Activated CD4-positive, alpha-beta T cell treated with anti-CD3 and anti-CD28 coated beads, Interleukin-2, Interleukin-4, amounts not matched to agents 100 ng/mL and 50 ng/mL, durations not matched to agents 16 hours and 8 hours (primary cell): Measurements from ENCODE around the gene ABL1.
"Not testable (repeated sequence)": the region's sequence is repeated elsewhere in the genome, so short reads cannot be mapped to it uniquely, and the experiment has no call there.

Source experiments
- DNase-seq: peaks from one replicate; pipeline ENCODE4 v3.0.0-alpha.2; 2020; ENCODE audit warnings: low spot score

ABL1 gene

DNA sequence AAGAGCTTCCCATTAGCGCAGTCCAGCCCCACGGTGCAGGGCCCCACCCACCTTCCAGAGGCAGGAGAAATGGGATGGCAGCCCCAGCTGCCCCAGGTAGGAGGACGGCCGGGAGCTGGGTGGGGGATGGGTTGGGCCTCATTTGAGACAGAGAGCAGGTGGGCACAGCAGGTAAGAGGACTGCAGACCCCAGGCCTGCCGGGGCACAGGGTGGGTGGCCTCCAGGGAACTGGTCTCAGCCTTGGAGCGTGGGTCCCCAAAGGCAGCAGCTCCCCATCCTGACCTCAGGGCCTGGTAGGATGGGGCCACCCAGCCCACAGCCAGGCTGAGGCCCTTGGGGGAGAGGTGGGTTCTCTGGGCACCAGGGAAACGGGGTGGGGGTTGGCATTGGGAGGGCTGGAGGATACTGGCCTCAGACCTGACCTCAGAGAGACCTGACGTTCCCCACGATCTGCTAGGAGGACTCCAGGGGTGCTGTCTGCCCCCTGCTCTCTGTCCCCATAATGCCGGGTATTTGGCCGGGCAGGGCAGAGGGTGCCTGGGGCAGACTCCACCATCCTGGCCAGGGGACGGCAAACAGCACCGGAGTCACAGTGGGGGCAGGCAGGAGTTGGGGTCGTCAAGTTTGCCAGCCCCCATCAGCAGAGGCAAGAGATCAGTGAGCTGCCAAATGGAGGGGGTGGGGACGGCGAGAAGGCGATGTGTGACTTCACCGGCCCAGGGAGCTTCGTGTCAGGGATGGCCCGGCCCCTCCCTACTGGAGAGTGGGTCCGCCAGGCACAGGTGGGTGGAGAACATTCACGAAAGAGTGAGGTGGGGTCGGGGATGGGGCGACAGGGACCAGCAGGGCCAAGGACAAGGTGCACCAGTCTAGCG lies 68.4 kb downstream of the ABL1 start:
- DNase-seq, result no peak

DNA sequence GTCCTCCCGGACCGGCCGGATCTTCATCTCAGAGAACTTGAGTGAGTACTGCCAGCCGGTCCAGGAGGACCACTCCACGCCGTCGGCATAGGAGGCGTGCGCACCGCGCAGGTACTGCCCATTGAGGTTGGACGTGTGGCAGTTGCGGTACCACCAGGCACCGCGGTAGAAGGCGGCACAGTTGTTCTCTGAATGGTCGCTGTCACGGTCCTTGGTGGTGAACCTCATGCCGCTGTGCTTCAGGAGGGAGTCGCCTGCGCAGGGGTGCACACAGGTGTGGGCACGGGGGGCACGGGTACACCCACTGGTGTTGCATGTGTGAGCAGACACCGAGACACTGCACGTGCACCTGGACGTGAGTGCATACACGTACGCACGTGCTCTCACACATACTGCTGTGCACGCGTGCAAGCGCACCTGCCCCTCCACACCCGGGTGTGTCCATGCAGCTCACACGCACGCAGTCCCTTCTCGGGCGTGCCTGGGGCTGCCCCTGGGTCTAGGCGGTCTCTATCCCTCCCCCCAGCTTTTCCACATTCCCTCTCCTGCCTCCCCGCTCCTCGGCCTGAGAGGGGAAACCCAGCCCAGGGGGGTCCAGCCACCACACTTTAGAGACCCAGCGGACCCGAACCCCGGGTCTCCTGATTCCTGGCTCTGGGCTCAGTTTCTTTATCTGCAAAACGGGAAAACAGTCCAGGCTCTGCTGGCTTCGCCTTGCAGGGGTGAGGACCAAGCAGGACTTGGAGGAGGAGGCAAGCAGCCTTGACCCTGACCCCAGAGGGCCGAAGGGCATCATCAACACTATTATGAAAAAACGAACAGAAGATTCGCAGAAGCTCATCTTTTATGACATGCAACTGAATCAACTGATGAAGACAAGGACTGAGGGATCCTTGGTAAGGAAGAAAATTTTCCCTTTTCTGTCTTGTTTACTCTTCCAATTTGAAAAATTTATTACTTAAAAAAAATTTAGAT lies 69.3 kb downstream of the ABL1 start:
- DNase-seq, result no peak

DNA sequence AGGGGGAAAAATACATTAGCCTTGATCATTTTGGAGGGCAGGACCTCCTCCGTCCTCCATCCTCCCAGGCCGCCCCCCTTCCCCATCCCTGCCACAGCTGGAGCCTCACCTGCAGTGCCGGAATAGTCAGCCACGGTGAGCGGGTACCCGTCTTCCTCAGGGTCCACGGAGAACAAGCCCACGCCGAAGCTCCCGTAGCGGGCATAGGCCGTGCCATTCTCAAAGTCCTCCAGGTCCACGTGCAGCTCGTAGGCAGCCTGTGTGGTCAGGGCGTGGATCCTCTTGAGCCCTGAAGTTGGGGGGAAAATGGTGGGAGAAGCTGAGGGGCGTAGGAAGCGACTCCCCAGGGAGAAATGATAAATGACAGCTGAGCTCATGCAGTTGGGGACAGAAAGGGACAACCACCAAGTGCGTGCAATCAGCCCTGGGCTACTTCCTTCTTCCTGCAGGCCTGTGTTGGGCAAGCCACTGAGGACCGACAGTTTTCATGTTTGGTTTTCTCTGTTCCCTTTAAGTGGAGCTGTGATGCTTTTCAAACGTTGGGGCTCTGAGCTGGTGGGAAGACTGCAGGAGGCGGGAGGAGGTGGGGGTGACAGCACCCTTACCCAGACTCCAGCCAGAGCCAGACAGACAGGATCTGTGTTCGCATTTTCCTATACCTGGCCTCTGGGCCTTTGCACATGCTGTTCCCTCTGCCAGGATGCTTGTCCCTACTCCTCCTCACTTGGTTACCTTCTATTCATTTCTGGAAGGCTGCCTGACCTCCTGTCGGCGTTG lies 70.3 kb downstream of the ABL1 start:
- DNase-seq, result no peak

DNA sequence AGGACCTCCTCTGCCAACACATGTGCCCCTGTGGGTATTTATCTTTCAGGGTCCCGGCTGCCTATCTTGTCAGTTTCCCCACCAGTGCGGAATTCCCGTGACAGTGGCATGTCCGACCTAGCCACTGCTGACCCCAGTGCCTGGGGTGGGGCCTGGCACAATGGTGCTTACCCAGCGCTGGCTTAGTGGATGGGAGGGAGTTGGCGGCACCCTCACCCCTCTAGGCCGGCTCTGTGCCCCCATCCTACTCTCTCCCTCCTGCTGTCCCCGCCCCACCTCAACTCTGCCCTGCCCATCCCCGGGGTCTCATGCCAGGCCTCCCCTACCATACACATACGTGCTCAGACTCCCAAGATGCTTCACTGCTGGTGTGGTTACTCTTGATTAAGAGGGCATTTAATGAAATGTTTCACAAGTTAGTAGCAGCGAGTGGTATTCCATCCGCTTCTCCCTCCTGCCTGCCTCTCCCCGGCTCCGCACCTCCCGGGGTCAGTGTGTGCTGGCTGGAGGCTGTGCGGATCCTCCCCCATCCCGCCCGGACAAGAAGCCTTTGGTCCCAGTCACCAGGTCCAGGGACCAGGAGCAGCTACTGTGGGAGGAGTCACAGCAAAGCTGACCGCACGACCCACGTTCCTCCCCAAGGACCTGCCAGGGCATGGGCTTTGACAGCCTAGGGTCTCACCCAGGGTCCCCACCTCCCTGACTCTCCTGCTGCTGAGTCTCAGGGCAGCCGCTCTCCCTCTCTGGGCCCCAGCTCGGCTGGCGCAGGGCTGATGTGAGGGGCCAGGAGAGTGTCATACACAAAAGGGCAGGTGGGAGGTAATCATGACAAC lies 71.1 kb downstream of the ABL1 start:
- DNase-seq, result no peak

DNA sequence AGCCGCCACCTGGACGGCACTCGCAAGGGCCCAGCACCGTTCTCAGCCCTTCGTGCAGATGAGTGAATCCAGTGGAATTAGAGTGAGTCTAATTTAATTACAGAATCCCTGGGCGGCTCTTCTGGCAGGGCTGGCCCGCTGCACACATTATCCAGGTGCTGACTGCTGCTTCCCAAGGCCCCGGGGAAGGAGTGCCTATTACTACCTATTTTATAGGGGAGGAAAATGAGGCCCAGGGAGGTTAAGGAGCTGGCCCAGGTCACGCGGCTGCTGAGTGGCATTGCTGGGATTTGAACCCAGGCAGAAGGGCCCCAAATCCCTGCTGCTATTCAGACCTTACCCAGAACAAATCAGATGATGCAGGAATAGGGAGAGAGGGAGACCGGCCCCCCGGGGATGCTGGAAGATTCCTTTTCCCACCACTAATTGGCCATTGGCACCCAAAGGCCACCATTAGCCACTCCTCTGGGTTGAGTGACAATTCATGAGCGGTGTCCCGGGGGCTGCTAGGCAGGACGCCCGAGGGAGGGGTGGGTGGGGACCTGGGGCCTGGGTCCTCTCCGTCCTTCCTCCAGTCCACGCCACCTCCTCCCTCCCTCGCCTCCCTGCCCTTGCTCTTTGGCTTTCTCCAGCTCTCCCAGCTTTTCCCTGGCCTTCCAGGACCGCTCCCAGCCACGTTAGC lies 71.8 kb downstream of the ABL1 start:
- DNase-seq, result no peak

DNA sequence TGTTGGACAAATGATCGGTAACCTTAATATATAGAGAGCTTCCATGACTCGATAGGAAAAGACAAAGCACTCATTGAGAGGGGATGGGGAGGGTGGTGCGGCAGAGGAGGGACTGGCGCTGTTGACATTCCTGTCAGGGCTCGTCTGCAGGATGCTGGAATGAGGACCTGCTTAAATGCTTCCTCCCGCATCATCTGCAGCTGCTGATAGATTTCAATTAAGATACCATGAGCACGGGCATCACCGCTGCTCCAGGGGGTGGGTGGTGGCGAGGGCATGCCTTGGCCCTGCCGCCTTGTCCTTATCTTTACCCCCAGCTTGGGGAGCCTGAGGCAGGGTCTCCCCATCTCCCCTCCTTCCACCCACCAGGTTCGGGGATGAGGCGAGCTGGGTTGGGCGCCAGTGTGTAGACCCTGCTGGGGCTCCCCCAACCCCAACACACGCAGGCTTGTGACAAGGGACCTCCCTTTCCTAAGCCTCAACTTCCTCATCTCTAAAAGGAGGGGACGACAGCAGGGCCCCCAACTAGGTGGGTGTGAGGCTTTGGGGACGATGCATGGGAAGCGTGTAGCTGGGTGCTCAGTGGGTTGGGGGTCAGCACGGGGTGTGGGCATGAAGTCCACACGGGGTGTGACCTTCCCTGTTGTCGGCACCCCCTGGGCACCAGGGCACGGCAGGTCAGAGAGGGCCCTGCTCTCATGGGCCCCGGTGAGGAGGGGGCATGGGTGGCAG lies 73.3 kb downstream of the ABL1 start:
- no peak for DNase-seq

DNA sequence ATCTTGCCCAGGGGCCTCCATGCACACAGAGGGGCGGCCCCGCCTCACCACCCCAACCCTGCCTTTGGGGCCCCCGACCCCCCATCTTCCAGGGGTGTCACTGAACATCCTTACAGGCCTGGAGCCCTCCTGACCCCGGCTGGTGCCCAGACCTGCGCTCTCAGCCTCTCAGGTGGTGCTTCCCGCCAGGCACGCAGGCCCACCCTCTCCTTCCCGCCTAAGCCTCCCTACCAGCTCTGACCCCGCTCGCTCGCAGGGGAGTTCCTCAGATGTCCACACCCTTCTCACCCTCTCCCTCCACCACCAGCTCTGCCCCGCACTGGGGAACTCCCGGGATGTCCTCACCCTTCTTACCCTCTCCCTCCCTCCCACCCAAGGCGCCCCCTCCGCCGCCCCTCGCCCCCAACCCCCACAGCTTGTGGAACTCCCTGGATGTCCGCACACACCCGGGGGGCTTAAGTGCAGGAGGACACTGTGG lies 73.9 kb downstream of the ABL1 start:
- no peak for DNase-seq

DNA sequence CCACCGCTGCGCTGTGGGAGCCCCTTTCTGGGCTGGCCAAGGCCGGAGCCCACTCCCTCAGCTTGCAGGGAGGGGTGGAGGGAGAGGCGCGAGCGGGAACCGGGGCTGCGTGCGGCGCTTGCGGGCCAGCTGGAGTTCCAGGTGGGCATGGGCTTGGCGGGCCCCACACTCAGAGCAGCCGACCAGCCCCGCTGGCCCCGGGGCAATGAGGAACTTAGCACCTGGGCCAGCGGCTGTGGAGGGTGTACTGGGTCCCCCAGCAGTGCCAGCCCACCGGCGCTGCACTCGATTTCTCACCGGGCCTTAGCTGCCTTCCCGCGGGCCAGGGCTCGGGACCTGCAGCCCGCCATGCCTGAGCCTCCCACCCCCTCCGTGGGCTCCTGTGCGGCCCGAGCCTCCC lies 75.0 kb downstream of the ABL1 start:
- DNase-seq, result not testable (repeated sequence)

DNA sequence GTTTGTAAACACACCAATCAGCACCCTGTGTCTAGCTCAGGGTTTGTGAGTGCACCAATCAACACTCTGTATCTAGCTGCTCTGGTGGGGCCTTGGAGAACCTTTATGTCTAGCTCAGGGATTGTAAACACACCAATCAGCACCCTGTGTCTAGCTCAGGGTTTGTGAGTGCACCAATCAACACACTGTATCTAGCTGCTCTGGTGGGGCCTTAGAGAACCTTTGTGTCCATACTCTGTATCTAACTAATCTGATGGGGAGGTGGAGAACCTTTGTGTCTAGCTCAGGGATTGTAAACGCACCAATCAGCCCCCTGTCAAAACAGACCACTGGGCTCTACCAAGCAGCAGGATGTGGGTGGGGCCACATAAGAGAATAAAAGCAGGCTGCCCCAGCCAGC lies 75.6 kb downstream of the ABL1 start:
- not testable (repeated sequence) for DNase-seq

DNA sequence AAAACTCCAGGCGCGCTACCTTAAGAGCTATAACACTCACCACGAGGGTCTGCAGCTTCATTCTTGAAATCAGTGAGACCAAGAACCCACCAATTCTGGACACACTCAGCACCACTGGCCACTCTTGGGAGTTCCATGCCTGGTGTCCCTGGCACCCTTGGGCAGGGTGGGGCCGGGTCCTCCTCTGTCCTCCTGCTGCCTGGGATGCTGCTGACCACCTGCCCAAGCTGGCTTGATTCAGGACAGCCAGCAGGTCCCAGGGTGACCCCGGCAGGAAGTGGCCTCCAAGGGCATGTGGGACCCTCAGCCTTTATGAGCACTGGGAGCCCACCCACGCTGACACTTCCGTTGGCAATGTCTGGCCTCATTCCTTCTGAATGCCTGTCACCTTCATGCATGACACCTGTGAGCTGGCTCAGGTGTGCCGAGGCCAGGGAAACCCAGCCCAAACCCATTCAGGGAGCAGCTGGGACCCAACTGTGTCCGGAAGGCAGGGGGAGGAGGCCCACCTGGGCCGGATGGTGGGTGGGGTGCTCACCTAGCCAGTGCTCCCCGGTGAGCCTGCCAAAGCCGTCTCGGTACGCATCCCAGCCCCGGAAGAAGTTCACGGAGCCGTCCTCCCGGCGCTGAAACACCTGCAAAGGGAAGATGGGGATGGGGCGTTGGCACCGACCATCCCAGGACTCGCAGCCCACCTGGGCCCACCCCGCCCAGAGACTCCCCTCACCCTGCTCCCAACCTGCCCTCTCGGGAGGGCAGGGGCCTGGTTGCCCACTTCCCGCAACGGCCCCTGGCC lies 76.4 kb downstream of the ABL1 start:
- no peak for DNase-seq

DNA sequence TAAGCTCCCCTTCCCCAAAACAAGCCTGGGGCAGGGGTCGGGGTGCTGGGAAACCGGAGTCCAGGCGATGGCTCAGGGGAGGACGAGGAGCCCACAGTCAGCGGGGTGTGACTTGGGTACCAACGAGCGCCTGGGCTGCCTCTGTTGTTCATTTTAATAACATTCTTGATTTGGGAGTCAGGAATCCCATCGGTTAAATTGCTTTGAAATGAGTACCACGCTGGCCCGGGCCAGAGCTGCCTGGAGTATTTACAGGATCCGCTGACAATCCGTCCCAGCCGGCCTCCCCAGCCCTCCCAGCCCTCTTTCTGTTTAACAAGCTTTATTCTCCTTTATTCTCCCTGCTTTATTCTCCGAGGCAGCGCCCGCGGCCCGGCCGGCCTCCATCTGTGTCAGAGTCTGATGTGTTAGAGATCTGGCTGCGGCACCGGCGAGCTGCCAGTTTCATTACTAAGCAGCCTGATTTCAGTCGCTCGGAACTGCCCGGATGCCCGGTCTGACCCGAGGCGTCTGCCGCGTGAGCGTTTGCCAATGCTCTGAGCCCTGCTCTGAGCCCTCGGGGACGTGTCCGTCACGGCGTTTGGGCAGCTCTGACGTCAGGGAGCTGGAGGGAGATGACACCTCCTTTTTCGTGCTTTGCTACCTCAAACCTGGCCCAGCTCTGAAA lies 78.0 kb downstream of the ABL1 start:
- DNase-seq, result no peak

DNA sequence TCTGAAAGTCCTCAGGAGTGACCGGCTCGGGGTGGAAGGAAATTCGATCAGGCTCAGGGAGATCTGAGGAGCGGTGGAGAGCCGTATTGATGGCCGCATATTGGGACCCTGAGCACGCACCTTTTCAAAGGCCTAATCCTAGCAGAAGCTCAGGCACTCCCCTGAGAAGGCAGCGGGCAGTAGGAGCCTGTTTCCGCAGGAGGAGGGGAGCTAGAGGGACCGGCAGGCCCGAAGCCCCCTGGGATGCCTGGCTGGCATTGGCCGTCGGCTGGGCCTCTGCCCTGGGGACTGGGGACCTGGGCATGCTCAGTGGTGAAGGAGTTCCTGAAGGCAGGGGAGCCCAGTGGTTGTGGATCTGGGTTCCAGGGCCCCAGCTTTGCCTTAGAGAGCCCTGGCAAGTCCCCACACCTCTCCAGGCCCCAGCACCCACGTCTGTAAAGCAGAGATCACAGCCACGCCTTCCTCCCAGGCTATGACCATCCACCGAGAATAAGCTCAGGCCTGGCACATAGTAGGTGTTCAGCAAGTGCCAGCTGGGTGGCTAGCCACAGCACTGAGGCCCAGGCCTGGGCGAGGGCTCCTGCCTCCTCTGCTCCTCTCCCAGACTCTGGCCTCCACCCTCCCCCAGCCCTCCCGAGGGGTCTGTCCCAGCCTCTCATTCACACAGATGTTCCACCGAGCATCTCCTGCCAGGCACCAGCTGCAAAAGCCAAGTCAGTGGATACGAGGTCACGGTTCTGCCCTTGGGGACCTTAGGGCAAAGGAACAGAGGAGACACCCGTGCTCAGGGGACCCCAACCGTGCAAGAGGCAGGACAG lies 78.8 kb downstream of the ABL1 start:
- DNase-seq, result no peak

DNA sequence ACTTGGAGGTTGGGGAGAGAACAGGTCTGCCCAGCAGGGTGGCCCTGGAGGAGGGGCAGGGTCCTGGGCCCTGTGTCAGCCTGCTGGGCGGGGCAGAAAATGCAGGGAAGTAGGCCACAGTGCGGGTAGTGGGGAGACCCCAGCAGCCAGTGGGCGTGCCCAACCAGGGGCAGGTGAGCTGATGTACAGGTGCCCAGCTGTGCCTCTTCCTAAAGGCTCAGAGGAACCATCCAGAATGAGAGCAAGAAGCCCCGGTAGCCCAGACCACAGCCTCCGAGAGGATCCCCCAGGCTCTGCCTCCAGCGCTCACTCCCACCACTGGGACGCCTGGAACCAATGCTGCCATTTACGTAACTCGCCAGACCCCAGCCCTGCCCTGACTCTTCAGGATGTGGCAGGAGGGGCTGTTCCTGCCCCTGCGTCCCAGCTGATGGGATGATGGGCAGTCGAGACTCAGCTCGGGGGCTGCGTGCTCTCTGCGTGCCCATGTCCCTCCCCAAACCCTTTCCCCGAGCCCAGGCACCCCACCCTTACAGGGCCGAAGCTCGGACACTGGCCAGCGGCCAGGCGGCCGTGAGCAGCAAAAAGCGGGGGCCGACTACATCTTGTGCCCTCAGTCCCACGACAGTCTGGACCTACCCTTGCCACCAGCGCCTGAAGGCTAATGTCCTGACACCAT lies 79.5 kb downstream of the ABL1 start:
- DNase-seq, result no peak

DNA sequence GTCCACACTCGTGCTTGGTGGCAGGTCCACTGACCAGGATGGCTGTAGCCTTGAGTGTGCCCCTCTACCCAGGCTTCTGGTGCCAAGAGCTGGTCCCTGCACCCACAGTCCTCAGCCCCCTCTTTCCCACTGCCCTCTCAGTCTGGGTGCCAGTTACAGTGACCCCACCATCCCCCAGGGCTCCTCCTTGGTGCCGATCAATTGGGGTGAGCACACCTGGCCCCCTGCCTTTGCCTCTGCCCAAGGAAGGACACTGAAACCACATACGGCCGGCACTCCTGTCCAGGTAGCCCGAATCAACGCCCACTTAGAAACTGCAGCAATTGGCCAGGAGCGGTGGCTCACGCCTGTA lies 80.0 kb downstream of the ABL1 start:
- no peak for DNase-seq

DNA sequence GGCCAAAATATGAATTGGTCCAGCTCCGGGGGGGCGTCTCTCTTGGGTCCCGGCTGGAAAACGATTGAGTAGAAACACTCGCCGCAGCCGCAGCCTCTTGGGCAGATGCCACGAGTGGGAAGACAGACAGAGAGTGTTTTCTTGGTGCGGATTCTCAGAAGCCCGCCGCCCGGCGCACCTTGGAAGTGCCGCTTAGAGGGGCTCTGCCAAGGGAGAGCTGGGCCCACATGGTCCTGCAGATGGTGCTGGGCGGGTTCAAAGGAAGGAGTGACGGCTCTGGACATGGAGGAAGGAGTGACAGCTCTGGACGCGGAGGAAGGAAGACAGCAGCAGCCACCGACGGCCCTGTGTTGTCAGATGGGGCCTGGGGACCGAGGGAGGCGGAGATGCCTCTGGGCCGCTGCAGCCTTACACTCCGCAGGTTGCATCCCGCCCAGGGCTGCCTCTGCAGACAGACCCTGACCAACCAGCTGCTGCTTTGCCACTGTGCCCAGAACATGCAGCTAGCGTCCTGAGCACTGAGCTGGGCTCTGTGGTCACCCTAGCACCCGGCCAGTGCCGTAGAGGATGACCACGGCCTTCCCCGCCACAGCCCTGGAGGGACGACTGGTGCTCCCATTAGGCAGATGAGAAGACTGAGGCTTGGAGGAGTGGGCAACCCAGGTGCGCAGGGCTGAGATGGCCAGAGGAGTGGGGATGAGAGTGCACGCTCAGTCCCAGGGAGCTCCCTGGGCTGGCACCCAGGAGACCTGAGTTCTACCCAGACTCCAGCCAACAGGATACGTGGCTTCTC lies 82.3 kb downstream of the ABL1 start:
- no peak for DNase-seq
